ENCODE data around the gene DNLZ. TPM values are rescaled to one million over a fixed set of nuclear protein-coding genes. Genes with fewer than 3 reads are reported as not detected.

Gene DNLZ
- 4.3 TPM for total RNA-seq

GRCh38 chr9:136363106-136363948, at the start of gene DNLZ:
Gene DNLZ, minus strand, starts transcription at chr9:136363744. Its CDS starts 30 bp downstream, at chr9:136363714.

GRCh38 chr9:136410500-136411287, 47.1 kb upstream of the DNLZ start, which contains the start of the genes ENTR1 and PMPCA:
Gene ENTR1, minus strand, starts transcription at chr9:136410614. Its CDS starts 217 bp downstream, at chr9:136410397.
Gene PMPCA, plus strand, starts transcription at chr9:136410658. Its CDS starts 11 bp downstream, at chr9:136410669.

GRCh38 chr9:136400038-136400834, 36.7 kb upstream of the DNLZ start, which contains the start of gene SNAPC4:
Gene SNAPC4, minus strand, starts transcription at chr9:136400170. Its CDS starts 1,742 bp downstream, at chr9:136398428.

GRCh38 chr9:136373300-136374182, 10.0 kb upstream of the DNLZ start, which contains the start of gene CARD9:
Gene CARD9, minus strand, starts transcription at chr9:136373669. Its CDS starts 1,591 bp downstream, at chr9:136372078.

GRCh38 chr9:136327304-136327974, 36.1 kb downstream of the DNLZ start, which contains the start of gene GPSM1:
Gene GPSM1, plus strand, starts transcription at chr9:136327539. Its CDS starts 157 bp downstream, at chr9:136327696.

Other genes starting within 250 kb of the DNLZ start
- gene TMEM250, start 244.9 kb downstream of the DNLZ start, total RNA-seq, result 23.4 TPM
- 18.5 TPM for gene LHX3, start 158.6 kb downstream of the DNLZ start, total RNA-seq
- gene QSOX2, start 117.9 kb downstream of the DNLZ start, total RNA-seq, result 20.5 TPM
- gene CCDC187, start 59.6 kb downstream of the DNLZ start, total RNA-seq, result 0.66 TPM
- gene GPSM1, start 36.2 kb downstream of the DNLZ start, total RNA-seq, result 98.5 TPM
- gene CARD9, start 9.9 kb upstream of the DNLZ start, total RNA-seq, result 7.9 TPM
- 14.7 TPM for gene SNAPC4, start 36.4 kb upstream of the DNLZ start, total RNA-seq
- 25.7 TPM for gene ENTR1, start 46.9 kb upstream of the DNLZ start, total RNA-seq
- 53.7 TPM for gene PMPCA, start 46.9 kb upstream of the DNLZ start, total RNA-seq
- gene INPP5E, start 76.1 kb upstream of the DNLZ start, total RNA-seq, result 11.9 TPM
- 53.3 TPM for gene SEC16A, start 119.3 kb upstream of the DNLZ start, total RNA-seq
- gene NOTCH1, start 182.3 kb upstream of the DNLZ start, total RNA-seq, result 156 TPM

Data from camera-type eye (tissue), 1 donor.